Kasumi-1 (cell line): ENCODE results near the gene IL18R1.
"Not testable (repeated sequence)": the region's sequence is repeated elsewhere in the genome, so short reads cannot be mapped to it uniquely, and the experiment has no call there.

Source experiments
- DNase-seq, 2 experiments: peaks; one replicate each; lab custom pipeline; 2025; lab: John Stamatoyannopoulos, UW

Gene IL18R1, protein sequence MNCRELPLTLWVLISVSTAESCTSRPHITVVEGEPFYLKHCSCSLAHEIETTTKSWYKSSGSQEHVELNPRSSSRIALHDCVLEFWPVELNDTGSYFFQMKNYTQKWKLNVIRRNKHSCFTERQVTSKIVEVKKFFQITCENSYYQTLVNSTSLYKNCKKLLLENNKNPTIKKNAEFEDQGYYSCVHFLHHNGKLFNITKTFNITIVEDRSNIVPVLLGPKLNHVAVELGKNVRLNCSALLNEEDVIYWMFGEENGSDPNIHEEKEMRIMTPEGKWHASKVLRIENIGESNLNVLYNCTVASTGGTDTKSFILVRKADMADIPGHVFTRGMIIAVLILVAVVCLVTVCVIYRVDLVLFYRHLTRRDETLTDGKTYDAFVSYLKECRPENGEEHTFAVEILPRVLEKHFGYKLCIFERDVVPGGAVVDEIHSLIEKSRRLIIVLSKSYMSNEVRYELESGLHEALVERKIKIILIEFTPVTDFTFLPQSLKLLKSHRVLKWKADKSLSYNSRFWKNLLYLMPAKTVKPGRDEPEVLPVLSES

DNA sequence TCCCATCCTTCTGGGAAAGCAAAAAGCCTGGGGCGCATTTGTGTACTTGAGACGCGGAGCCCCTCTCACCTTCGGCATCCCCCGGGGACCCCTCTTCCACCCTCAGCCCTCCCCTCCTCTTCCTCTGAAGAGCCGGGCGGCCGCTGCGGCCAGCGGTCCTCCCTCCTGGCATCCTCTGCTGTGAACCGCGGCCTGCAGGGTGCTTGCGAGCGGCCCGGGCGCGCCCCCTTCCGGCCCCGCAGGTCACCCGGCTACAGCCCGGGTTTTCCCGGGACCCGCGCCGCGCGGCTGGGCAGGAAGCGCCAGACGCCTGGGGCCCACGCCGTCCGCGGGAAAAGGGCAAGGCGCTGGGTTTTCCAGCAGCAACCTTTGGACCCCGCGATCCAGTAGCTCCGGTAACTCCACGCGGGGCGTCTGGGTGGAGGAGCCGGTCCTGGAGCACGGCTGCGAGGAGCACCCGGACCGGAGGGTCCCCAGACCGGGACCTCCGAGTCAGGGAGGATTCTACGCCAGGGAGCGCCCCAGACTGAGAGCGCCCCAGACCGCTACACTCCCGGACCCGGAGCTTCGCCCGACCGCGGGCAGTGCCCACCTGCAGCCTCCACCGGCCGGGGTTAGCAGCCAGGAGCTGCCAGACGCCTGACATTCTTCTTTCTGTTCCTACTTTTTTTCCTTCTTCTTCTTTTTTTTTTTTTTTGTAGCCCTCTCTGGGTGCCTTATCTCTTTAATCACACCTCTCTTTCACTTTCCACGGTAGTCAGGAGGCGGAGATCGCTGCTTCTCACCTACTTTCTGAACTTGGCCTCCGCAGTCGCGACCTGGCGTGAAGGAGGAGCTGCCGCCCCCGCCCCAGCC is at the start of gene IL18R1:
IL18R1 (plus strand) TSS at position 271 of the 855 bp plus-strand sequence. CDS start 6,865 bp downstream, outside the sequence.
- peak; percentile 23 to 66 for DNase-seq

DNA sequence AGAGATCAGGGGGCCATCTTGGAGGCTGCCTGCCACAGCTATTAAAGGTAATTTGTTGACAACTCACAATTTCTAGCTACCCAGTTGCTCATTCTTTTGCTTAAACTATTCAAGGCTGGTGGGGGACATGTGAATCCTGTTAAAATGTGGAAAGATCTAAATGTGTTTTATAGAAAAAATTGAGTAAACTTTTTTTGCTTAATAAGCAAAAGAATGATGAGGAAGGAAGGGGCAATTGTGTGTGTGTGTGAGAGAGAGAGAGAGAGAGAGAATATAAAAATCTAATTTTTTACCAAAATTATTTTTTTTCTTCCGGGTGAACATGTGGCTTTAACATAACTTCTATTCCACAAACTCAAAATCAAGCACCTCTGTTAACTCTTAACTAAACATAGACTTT is 49.5 kb upstream of the IL18R1 start:
- no peak for DNase-seq

DNA sequence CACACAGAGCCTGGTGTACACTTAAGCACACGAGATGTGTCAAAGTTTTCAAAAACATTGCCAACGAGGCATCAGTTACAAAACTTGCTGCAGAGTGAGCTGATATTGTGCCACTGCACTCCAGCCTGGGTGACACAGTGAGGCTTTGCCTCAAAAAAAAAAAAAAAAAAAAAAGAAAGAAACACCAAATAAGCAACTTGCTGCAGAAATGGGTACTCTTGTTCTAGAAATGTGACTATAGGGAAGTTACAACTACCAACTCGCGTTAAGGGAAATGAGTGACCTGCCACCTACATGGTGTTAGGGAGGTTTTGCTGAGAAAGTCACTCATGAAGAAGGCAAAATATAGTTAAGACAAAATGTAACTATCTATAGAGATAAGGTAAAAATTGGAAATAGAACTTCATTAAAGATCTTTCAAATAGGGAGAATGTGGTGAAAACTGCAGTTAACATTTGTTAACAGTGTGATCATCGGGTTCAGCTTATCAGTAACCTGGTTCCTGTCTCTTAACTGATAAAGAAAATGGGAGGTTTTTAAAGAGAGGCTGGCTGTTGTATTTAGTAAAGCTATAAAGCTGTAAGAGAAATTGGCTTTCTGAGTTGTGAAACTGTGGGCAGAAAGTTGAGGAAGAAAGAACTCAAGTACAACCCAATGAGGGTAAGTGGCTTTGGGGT is 44.5 kb upstream of the IL18R1 start, which contains the start of gene IL1RL1:
IL1RL1 (plus strand) TSS at position 600 of the 677 bp plus-strand sequence. CDS start 26,702 bp downstream, outside the sequence.
- peak in 1 of 2 experiments; percentile 37 for DNase-seq

DNA sequence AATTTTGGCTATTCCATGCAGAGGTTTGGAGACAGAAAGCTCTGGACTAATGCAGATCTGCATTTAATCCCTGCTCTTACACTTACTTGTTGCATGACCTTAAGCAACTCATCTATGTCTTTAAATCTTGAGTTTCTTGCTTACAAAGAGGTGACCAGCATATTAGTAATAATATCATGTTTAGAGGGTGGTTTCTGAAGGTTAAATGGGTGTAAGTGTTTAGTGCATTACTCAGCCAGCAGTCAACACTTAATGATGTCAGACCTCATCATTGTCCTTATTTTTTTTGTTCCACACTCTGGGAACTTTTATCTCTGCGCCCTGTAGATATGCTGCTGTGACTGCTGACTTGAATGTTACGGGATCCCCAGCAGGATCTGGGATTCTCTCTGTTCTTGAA is 42.6 kb upstream of the IL18R1 start:
- no peak for DNase-seq

DNA sequence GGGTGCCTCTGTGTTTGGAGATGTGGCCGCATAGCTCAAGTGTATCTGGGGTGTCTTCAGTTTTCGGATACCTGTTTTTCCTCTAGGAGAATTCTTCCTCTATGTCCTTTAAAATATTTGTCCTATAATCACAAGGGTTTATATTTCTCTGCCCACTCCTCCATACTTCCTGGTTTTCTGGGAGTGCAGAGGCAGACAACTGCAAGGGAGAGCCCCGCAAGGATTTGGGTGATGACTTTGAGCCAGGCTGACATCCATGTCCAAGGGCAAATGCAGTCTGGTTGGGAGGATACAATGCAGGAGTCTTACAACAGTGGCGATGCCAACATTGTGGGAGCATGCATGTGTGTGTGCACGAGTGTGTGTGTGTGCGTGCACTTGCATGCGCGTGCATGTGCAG is 42.1 kb upstream of the IL18R1 start:
- DNase-seq = no peak

DNA sequence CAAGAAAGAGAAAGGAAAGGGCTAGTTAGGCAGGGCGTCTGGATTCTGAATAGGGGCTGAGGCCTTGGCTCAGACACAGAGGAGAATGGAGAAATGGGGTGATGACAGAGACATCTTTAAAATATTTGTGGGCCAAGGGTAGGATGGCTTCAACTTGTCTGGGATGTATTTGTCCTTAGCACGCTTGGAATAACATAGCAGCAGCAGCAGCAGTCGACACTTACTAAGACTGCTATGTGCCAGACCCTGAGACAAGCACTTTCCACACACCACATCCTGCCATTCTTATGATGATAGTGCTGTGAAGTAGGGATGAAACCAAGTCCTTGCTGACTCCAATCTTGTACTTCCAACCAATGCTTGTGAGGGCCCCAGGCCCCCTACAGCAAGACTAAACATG is 41.6 kb upstream of the IL18R1 start:
- DNase-seq = no peak

DNA sequence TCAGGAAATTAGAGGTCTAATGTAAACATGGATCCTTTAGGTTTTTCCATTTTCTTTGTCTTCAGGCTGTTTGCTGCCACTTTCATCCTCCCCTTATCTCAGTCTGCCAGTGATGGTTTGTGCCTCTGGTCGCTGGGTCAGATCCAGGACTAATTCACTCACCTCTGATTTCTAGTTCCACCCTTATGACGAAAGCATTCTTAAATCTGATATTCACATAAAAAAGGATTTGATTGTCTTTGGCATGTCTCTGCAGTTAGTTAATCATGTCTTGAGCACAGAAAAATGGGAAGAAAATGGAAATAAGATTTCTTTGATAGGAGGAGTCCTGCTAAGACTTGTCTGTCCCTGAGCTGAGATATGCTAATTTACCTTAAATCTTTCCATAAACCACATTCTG is 39.7 kb upstream of the IL18R1 start:
- no peak for DNase-seq

DNA sequence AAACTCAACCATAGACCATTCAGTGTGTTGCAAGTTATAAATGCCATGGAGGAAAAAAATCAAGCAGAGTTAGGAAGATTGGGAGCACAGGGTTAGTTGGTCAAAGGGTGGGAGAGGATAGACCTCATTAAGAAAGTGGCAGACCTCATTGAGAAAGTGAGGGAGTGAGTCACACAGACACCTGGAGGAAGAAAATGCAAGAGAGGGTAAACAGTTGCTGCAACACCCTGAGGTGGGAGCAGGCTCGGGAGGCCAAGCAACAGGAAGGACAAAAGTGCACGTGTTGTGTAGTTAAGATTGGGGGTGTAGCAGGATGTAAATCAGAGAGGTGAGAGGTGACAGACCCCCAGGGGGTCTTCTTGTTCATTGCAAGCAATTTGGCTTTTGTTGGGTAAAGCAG is 37.9 kb upstream of the IL18R1 start:
- no peak for DNase-seq

DNA sequence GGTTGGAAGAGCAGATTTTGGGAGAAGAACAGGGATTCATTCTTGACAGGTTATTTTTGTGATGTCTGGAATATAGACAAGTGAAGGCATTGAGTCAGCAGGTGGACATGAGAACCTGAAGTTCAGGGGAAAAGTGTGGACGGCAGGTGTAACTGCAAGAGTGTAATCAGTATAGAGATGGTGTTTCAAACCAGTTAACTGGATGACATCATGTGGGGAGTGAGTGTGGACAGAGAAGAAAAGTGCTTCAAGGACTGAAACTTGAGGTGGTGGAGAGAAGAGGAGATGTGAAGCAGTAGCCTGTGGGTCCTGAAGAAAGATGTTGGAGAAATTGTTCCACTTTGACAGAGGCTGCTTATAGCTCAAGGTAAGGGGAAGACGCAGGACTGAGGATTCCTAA is 37.2 kb upstream of the IL18R1 start:
- no peak for DNase-seq

DNA sequence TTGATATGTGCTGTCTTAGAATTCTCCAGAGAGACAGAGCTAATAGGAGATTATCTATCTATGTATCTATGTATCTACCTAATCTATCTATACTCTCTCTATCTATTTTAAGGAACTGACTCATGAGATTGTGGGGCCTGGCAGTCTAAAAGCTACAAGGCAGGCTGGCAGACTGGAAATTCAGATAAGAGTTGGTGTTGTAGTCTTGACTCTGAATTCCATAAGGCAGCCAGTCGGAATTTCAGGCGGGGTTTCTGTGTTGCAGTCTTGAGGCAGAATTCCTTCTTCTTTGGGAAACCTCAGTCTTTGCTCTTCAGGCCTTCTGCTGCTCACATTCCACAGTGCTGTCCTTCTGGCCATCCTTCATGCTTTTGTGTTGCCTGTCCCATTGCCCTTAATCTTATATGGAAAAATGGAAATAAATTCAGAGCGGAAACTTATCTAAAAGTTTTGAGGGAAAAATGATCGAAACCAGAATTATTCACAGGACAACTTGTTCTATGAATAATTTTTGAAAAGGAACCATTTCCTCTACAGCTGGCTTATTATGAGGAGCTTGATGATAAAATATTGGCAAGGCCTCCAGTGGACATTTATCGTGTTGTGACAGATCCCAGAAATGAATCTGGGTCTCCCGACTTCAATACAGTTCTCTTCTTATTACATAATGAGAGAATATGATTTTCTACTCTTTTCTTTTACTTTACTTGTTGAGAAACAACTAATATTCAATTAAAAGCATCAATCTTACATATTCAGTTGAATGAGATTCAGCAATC is 33.5 kb upstream of the IL18R1 start:
- no peak for DNase-seq

DNA sequence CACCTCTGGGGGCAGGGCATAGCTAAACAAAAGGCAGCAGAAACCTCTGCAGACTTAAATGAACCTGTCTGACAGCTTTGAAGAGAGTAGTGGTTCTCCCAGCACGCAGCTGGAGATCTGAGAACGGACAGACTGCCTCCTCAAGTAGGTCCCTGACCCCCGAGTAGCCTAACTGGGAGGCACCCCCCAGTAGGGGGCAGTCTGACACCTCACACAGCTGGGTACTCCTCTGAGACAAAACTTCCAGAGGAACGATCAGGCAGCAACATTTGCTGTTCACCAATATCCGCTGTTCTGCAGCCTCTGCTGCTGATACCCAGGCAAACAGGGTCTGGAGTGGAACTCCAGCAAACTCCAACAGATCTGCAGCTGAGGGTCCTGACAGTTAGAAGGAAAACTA is 30.7 kb upstream of the IL18R1 start:
- DNase-seq = not testable (repeated sequence)

DNA sequence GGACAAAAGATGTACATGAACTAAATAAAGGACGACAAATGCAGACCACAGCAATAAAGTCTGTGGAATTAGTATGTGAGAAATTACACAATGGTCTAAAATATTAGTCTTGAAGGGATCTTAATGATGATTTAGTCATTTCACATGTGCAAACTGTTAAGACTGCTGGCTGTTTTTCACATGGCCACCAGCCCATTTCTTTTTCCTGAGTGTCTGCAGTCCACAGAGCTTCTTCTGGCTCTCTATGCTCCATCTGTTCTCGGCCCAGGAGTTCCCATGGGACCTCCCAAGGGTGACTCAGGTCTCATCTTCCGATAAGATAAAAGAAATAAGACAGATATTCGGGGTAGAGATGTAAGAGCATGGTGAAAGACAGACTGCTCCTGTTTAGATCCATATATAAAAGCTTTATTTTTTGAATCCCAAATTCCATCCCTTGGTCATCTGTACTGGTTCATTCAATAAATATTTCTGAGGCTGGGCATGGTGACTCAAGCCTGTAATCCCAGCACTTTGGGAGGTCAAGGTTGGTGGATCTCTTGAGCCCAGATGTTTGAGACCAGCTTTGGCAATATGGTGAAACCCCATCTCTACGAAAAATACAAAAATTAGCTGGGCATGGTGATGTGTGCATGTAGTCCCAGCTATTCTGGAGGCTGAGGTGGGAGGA is 24.1 kb upstream of the IL18R1 start:
- DNase-seq = no peak

DNA sequence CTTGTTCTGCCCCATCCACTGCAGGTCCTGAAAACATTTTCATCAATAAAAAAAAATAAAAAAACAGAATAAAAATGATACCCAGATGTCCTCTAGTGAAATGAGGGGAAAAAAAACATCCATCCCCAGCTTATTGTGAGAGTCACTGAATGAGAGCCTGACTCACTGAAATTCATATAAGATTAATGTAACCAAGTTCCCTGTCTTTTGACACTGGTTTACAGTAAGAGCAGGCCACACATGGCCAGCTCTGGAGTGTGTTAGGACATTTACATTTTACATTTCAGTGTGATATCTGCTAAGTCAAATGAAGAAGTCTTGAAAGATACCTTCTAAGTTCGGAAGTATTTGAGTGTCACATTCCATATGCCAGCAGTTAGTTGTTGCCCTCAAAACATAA is 21.1 kb upstream of the IL18R1 start:
- no peak for DNase-seq

DNA sequence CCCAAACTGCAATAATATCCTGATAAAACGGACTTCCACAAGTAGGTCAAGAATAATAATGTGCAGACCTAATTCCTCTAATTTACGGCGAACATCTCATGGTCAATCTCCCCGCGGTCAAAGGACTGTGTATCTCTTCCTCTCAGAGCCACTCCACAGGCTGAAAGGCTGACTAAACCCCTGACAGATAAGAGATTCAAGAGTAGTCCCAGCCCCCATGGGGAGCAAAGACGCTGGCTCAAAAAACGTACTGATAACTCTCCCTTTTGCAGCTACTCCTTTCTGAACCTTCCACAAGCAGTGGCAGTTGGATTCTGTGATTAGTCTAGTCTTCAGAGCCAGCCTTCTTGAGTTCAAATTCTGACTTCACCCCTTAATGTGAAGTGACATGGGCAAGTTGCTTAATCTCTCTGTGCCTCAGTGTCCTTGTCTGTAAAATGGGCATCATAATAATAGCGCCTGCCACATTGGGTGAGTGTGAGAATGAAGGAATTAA is 19.7 kb upstream of the IL18R1 start:
- no peak for DNase-seq

DNA sequence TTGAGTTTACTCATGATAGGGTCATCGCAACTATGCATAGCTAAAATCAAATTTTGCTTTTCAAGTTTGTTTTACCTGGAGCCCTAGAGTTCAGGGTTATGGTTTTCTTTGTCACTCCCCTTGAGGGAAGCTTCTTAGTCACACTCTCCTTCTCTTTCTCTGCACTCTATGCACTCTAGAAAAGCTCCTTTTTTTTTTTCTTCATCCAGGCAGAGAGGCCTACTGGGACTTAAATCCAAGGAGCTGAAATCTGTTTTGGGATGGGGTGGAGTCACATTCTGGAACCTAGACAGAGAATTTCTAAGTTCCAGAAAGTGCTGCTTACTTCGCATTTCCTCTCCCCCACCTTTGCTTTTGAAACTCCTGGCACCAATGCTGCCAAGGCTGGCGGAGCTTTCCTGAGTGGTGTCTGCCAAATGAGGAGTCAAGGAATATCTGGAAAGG is 19.1 kb upstream of the IL18R1 start:
- DNase-seq = no peak

DNA sequence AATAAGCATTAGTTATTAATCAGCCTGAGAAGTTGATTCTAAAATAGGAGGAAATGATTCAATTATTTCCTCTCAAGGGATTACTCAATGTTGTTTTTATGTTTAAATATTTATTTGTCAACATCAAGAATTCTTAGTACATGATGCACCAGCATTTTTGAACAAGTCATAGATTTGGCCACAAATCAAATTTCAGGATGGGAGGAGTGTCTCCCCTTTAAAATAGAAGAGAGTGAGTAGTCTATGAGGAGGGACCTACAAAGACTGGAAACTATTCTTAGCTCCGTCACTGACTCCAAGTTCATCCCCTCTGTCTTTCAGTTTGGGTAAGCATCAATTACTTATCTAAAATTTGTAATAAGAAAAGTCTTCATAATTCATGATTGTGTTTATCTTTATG is 18.6 kb upstream of the IL18R1 start:
- DNase-seq = no peak

DNA sequence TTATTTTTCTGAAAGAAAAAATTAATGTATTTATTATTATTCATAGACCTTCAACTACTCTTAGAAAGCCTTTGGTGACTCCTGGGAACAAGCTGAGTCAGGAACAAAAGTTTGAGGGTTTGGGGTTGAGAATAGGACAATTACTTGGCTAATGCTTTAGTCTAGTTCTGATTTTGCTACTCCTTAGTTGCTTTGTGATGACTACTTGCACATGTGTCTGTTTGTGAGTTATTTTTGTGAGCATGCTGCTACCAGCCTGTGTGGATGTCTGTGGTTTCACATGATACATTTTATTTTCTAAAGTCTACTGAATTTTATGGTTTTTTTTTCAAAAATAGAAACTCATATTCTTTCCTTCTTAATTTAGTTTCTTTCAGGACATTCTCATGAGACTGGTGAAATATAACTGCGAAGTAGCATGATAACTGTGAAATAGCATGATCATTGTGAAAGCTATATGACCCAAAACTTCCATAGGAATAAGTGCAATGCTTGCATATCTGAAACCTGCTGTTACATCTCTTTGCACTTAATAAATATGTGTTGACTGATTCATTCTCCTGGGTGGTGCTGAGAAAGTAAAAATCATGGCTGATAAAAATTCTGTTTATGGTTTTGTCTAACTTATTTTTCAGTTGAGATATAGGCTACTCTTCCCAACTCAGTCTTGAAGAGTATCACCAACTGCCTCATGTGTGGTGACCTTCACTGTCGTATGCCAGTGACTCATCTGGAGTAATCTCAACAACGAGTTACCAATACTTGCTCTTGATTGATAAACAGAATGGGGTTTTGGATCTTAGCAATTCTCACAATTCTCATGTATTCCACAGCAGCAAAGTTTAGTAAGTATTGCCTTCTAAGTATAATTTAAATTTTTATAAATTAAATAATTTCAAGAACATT is 17.9 kb upstream of the IL18R1 start:
- no peak for DNase-seq

DNA sequence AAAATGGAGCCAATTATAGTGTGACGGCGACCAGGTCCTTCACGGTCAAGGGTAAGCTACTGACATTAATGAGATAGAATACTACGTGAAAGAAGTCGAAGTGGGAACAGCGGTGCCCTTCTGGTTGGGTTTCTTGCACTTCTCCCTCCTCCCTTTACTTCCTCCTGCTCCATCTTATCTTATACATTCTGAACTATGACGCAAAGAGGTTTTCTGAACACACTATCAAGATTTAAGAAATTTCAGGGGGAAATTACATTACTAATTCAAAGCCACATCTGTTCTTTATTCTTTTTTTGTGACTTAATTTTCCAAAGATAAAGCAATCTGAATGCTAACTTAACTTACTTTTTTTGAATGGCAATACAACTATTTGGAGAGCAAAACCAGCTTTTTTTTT is 14.8 kb upstream of the IL18R1 start:
- no peak for DNase-seq

DNA sequence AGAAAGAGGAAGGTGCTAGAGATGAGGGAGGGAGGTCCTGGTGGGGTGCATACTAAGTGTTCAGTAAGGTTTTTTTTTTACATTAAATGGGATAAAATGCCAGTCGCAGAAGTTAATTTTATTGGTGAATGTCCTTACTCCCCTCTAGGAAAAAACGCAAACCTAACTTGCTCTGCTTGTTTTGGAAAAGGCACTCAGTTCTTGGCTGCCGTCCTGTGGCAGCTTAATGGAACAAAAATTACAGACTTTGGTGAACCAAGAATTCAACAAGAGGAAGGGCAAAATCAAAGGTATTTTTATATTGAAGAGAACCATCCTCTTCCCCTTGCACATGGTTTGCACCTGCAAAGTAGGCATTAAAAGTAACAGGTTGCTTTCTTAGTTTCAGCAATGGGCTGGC is 12.7 kb upstream of the IL18R1 start:
- DNase-seq = no peak
